WTC11 (cell line): ENCODE results near the gene ADGRV1. TPM values are rescaled to one million over a fixed set of nuclear protein-coding genes. Genes with fewer than 3 reads are reported as not detected.

Source experiments
- ATAC-seq: fragments of 200-7000 bp; cut with Tn5 transposase; 2 replicates; pipeline ENCODE4 v1.10.0; 2021; ENCODE audit warnings: mild to moderate bottlenecking, moderate library complexity
- CTCF ChIA-PET: fragments of 300-600 bp; sonication (Branson Sonifier 250); formaldehyde crosslinking; loops from one replicate; lab custom pipeline; 2021; ENCODE audit warnings: antibody characterized with exemption; lab: Charles Lee
- POLR2A ChIA-PET: fragments of 350-600 bp; sonication (Branson Sonifier 250); formaldehyde crosslinking; loops from one replicate; lab custom pipeline; 2021; ENCODE audit warnings: antibody characterized with exemption; lab: Charles Lee
- DNase-seq: peaks from one replicate; pipeline ENCODE4 v3.0.0; 2021; ENCODE audit warnings: low spot score
- H3K27ac Mint-ChIP-seq: 2 replicates; pipeline ENCODE4 v1.8.0; 2021; ENCODE audit warnings: mixed read lengths
- H3K27me3 Mint-ChIP-seq: 2 replicates; pipeline ENCODE4 v1.8.0; 2021; ENCODE audit warnings: low read depth, mild to moderate bottlenecking, moderate library complexity, mixed read lengths
- H3K36me3 Mint-ChIP-seq: 2 replicates; pipeline ENCODE4 v1.8.0; 2021; ENCODE audit warnings: mixed read lengths
- H3K4me1 Mint-ChIP-seq: 2 replicates; pipeline ENCODE4 v1.8.0; 2022; ENCODE audit warnings: mixed read lengths
- H3K4me3 Mint-ChIP-seq: 2 replicates; pipeline ENCODE4 v1.8.0; 2021; ENCODE audit warnings: mild to moderate bottlenecking, moderate library complexity, mixed read lengths
- H3K9me3 Mint-ChIP-seq: 2 replicates; pipeline ENCODE4 v1.8.0; 2021; ENCODE audit warnings: mixed read lengths
- ATF2 ChIP-seq: sonication (generic); formaldehyde crosslinking; IDR thresholded peaks from 2 replicates; pipeline ENCODE4 v1.8.1; 2022; ENCODE audit warnings: low read depth, missing genetic modification reagents, borderline replicate concordance
- ATF3 ChIP-seq: sonication (generic); formaldehyde crosslinking; conservative IDR thresholded peaks from 2 replicates; pipeline ENCODE4 v1.8.1; 2022; ENCODE audit warnings: mild to moderate bottlenecking, missing genetic modification reagents
- CTCF ChIP-seq: fragments of 200-600 bp; IDR thresholded peaks from 2 replicates; pipeline ENCODE4 v1.8.0; 2022; ENCODE audit warnings: antibody characterized with exemption
- ESRRA ChIP-seq: sonication (generic); formaldehyde crosslinking; IDR thresholded peaks from 2 replicates; pipeline ENCODE4 v1.8.1; 2022; ENCODE audit warnings: mild to moderate bottlenecking, missing genetic modification reagents, borderline replicate concordance
- FOXP1 ChIP-seq: sonication (generic); formaldehyde crosslinking; IDR thresholded peaks from 2 replicates; pipeline ENCODE4 v1.8.0; 2022; ENCODE audit warnings: missing genetic modification reagents, mild to moderate bottlenecking, moderate library complexity, borderline replicate concordance
- HMGXB4 ChIP-seq: sonication (generic); formaldehyde crosslinking; IDR thresholded peaks from 2 replicates; pipeline ENCODE4 v1.8.1; 2023; ENCODE audit warnings: mild to moderate bottlenecking, moderate library complexity, missing genetic modification reagents
- MXD4 ChIP-seq: fragments of 250-450 bp; sonication (Bioruptor Pico); IDR thresholded peaks from 2 replicates; pipeline ENCODE4 v1.8.0; 2021; ENCODE audit warnings: mild to moderate bottlenecking, moderate library complexity, borderline replicate concordance
- NFATC4 ChIP-seq: fragments of 250-450 bp; sonication (Bioruptor Pico); IDR thresholded peaks from 2 replicates; pipeline ENCODE4 v1.9.0; 2021; ENCODE audit warnings: mild to moderate bottlenecking
- NFYB ChIP-seq: sonication (generic); formaldehyde crosslinking; conservative IDR thresholded peaks from 2 replicates; pipeline ENCODE4 v1.8.0; 2022; ENCODE audit warnings: low read depth, missing genetic modification reagents
- ZNF138 ChIP-seq: sonication (generic); formaldehyde crosslinking; conservative IDR thresholded peaks from 2 replicates; pipeline ENCODE4 v1.8.1; 2022; ENCODE audit warnings: mild to moderate bottlenecking, moderate library complexity, missing genetic modification reagents
- ZNF396 ChIP-seq: fragments of 250-450 bp; sonication (Bioruptor Pico); IDR thresholded peaks from 2 replicates; pipeline ENCODE4 v1.8.0; 2021; ENCODE audit warnings: mild to moderate bottlenecking, moderate library complexity, borderline replicate concordance
- total RNA-seq: library from RNA; stranded (reverse); gene quantifications from 3 replicates; pipeline ENCODE4 v1.2.3, GENCODE V29; 2021
- TF ChIP-seq, protein P1 (sequence below): fragments of 250-450 bp; sonication (Bioruptor Pico); IDR thresholded peaks from 2 replicates; pipeline ENCODE4 v1.9.0; 2021; ENCODE audit warnings: mild to moderate bottlenecking, borderline replicate concordance
- TF ChIP-seq, protein P2 (sequence below): sonication (generic); formaldehyde crosslinking; IDR thresholded peaks from 2 replicates; pipeline ENCODE4 v1.8.0; 2023; ENCODE audit warnings: mild to moderate bottlenecking, missing genetic modification reagents
- TF ChIP-seq, protein P3 (sequence below): sonication (generic); formaldehyde crosslinking; IDR thresholded peaks from 2 replicates; pipeline ENCODE4 v1.8.0; 2022; ENCODE audit warnings: mild to moderate bottlenecking, missing genetic modification reagents

The ADGRV1 gene
- total RNA-seq, 1 experiment from 2014 or later: 74.5 TPM

DNA sequence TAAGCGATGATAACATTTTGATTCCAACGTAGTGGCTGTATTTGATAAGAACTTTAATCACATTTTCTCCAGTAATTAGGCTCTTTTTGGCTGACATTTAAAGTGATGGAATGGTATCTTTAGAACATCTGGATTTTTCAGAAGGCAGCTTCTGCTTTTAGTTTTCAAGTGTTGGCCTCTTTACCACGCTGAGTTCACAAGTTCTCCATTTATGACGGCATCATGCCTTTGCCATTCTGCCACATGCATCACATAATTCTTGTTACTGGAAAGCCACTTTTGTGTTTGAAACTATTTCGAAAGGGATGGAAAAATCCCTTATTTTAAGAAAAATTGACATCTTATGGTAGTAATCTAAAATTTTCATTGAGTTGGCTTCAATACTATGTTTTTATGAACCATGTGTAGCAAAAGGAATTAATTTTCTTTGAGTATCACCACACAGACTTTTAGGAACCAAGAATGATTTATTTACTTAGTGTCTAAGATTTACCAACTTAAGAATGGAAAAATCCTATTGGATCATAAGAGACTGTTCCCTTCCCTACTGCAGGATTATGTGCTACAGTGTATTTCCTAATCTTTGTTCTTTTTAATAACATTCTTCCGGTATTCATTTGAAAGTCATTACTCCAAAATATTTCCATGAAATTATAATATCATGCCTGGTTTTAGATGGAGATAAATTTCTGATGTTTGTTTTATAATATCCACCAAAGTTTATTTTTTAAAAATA lies 344.2 kb downstream of the ADGRV1 start:
- ChIA-PET POLR2A (no interaction called here), CTCF (no interaction called here)
- Mint-ChIP-seq H3K36me3 (no peaks in the 10 kb centered on the region), H3K4me3 (no peak overlapping the region), H3K27me3 (no peaks in the 10 kb centered on the region), H3K9me3 (no peaks in the 10 kb centered on the region), H3K4me1 (peaks cover 5% of the 10 kb centered on the region; the same call in 1 of the 2 replicates), H3K27ac (no peak overlapping the region)
- ATAC-seq: no peak
- DNase-seq: no peak
- TF ChIP-seq, protein P1, sequence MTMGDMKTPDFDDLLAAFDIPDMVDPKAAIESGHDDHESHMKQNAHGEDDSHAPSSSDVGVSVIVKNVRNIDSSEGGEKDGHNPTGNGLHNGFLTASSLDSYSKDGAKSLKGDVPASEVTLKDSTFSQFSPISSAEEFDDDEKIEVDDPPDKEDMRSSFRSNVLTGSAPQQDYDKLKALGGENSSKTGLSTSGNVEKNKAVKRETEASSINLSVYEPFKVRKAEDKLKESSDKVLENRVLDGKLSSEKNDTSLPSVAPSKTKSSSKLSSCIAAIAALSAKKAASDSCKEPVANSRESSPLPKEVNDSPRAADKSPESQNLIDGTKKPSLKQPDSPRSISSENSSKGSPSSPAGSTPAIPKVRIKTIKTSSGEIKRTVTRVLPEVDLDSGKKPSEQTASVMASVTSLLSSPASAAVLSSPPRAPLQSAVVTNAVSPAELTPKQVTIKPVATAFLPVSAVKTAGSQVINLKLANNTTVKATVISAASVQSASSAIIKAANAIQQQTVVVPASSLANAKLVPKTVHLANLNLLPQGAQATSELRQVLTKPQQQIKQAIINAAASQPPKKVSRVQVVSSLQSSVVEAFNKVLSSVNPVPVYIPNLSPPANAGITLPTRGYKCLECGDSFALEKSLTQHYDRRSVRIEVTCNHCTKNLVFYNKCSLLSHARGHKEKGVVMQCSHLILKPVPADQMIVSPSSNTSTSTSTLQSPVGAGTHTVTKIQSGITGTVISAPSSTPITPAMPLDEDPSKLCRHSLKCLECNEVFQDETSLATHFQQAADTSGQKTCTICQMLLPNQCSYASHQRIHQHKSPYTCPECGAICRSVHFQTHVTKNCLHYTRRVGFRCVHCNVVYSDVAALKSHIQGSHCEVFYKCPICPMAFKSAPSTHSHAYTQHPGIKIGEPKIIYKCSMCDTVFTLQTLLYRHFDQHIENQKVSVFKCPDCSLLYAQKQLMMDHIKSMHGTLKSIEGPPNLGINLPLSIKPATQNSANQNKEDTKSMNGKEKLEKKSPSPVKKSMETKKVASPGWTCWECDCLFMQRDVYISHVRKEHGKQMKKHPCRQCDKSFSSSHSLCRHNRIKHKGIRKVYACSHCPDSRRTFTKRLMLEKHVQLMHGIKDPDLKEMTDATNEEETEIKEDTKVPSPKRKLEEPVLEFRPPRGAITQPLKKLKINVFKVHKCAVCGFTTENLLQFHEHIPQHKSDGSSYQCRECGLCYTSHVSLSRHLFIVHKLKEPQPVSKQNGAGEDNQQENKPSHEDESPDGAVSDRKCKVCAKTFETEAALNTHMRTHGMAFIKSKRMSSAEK: no peak
- TF ChIP-seq NFYB (CRISPR knock-in tag): no peak
- TF ChIP-seq HMGXB4 (CRISPR knock-in tag): no peak
- TF ChIP-seq FOXP1 (CRISPR knock-in tag): no peak
- TF ChIP-seq NFATC4 (CRISPR knock-in tag): no peak

GRCh38 chr5:90909101-90909503 lies 350.5 kb downstream of the ADGRV1 start:
- no peak overlapping the region for H3K4me3 Mint-ChIP-seq
- CTCF ChIA-PET: interaction anchor here (1.0 to 1.9 kb wide), 2 partner anchors 23 to 43 kb away, joined by 3 to 7 read pairs; no protein-coding TSS in a partner anchor
- H3K27ac Mint-ChIP-seq: peak overlapping the region; percentile 8
- no peaks in the 10 kb centered on the region for H3K27me3 Mint-ChIP-seq
- peaks cover 24% of the 10 kb centered on the region for H3K4me1 Mint-ChIP-seq
- H3K9me3 Mint-ChIP-seq: peaks cover 6% of the 10 kb centered on the region
- TF ChIP-seq ATF2 (CRISPR knock-in tag) (no peak), MXD4 (CRISPR knock-in tag) (no peak), ATF3 (CRISPR knock-in tag) (no peak), ESRRA (CRISPR knock-in tag) (no peak), ZNF396 (CRISPR knock-in tag) (no peak), CTCF (no peak), ZNF138 (no peak)
- TF ChIP-seq, protein P2, sequence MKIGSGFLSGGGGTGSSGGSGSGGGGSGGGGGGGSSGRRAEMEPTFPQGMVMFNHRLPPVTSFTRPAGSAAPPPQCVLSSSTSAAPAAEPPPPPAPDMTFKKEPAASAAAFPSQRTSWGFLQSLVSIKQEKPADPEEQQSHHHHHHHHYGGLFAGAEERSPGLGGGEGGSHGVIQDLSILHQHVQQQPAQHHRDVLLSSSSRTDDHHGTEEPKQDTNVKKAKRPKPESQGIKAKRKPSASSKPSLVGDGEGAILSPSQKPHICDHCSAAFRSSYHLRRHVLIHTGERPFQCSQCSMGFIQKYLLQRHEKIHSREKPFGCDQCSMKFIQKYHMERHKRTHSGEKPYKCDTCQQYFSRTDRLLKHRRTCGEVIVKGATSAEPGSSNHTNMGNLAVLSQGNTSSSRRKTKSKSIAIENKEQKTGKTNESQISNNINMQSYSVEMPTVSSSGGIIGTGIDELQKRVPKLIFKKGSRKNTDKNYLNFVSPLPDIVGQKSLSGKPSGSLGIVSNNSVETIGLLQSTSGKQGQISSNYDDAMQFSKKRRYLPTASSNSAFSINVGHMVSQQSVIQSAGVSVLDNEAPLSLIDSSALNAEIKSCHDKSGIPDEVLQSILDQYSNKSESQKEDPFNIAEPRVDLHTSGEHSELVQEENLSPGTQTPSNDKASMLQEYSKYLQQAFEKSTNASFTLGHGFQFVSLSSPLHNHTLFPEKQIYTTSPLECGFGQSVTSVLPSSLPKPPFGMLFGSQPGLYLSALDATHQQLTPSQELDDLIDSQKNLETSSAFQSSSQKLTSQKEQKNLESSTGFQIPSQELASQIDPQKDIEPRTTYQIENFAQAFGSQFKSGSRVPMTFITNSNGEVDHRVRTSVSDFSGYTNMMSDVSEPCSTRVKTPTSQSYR (CRISPR knock-in tag): no peak
- TF ChIP-seq, protein P3, sequence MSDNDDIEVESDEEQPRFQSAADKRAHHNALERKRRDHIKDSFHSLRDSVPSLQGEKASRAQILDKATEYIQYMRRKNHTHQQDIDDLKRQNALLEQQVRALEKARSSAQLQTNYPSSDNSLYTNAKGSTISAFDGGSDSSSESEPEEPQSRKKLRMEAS: no peak
- peaks cover 5% of the 10 kb centered on the region for H3K36me3 Mint-ChIP-seq
- POLR2A ChIA-PET: no interaction called here
- ATAC-seq (peak; percentile 57), DNase-seq (no peak)
